H9 (cell line): ENCODE data around the gene PRX. TPM values are rescaled to one million over a fixed set of nuclear protein-coding genes. Genes with fewer than 3 reads are reported as not detected.

Experiments used
- DNase-seq: peaks from one replicate; pipeline ENCODE4 v3.0.0-alpha.2; 2017
- H2AFZ ChIP-seq: one replicate; pipeline ENCODE4 v1.6.1; 2013; ENCODE audit warnings: mild to moderate bottlenecking, low read length, control low read depth, moderate library complexity
- H2AK5ac ChIP-seq: 2 replicates; pipeline ENCODE4 v1.6.1; 2013; ENCODE audit warnings: low read length, control low read depth, mixed read lengths; ENCODE audit not compliant: insufficient read length
- H2BK120ac ChIP-seq: one replicate; pipeline ENCODE4 v1.6.1; 2013; ENCODE audit warnings: low read depth, mild to moderate bottlenecking, low read length, control low read depth, inconsistent platforms; ENCODE audit not compliant: poor library complexity, severe bottlenecking
- H2BK12ac ChIP-seq: 2 replicates; pipeline ENCODE4 v1.6.1; 2013; ENCODE audit warnings: low read length, control low read depth, mixed read lengths, low read depth; ENCODE audit not compliant: insufficient read length
- H2BK15ac ChIP-seq: 2 replicates; pipeline ENCODE4 v1.6.1; 2013; ENCODE audit warnings: low read depth, low read length, control low read depth
- H2BK20ac ChIP-seq: one replicate; pipeline ENCODE4 v1.6.1; 2013; ENCODE audit warnings: low read depth, mild to moderate bottlenecking, low read length, control low read depth, inconsistent platforms; ENCODE audit not compliant: poor library complexity, severe bottlenecking
- H2BK5ac ChIP-seq: 2 replicates; pipeline ENCODE4 v1.6.1; 2013; ENCODE audit warnings: low read length, control low read depth, mixed read lengths; ENCODE audit not compliant: insufficient read length
- H3K14ac ChIP-seq: 2 replicates; pipeline ENCODE4 v1.6.1; 2013; ENCODE audit warnings: low read length, control low read depth; ENCODE audit not compliant: insufficient read depth
- H3K18ac ChIP-seq: 2 replicates; pipeline ENCODE4 v1.6.1; 2013; ENCODE audit warnings: low read depth, mild to moderate bottlenecking, mixed read lengths, low read length, control low read depth; ENCODE audit not compliant: insufficient read length
- H3K23ac ChIP-seq: 2 replicates; pipeline ENCODE4 v1.6.1; 2013; ENCODE audit warnings: low read length, control low read depth, mixed read lengths, low read depth; ENCODE audit not compliant: insufficient read length
- H3K23me2 ChIP-seq: 2 replicates; pipeline ENCODE4 v1.6.1; 2013; ENCODE audit warnings: low read depth, mild to moderate bottlenecking, mixed read lengths, low read length, control low read depth; ENCODE audit not compliant: insufficient read length, poor library complexity, severe bottlenecking
- H3K27ac ChIP-seq: 2 replicates; pipeline ENCODE4 v1.5.1; 2013; ENCODE audit warnings: low read length, control low read depth, mixed read lengths, low read depth; ENCODE audit not compliant: insufficient read length
- H3K27me3 ChIP-seq: 2 replicates; pipeline ENCODE4 v1.6.1; 2013; ENCODE audit warnings: low read length, control low read depth, inconsistent platforms; ENCODE audit not compliant: insufficient read depth
- H3K4ac ChIP-seq: 2 replicates; pipeline ENCODE4 v1.6.1; 2013; ENCODE audit warnings: low read depth, mild to moderate bottlenecking, control low read depth, inconsistent platforms, low read length, moderate library complexity
- H3K4me1 ChIP-seq: 2 replicates; pipeline ENCODE4 v1.6.1; 2013; ENCODE audit warnings: low read length, control low read depth, inconsistent platforms; ENCODE audit not compliant: insufficient read depth
- H3K4me2 ChIP-seq: 2 replicates; pipeline ENCODE4 v1.6.1; 2013; ENCODE audit warnings: low read length, control low read depth, mixed read lengths; ENCODE audit not compliant: insufficient read length, insufficient read depth
- H3K56ac ChIP-seq: 2 replicates; pipeline ENCODE4 v1.6.1; 2013; ENCODE audit warnings: low read depth, mild to moderate bottlenecking, mixed read lengths, low read length, control low read depth; ENCODE audit not compliant: insufficient read length
- H3K79me1 ChIP-seq: 2 replicates; pipeline ENCODE4 v1.6.1; 2013; ENCODE audit warnings: low read depth, mild to moderate bottlenecking, moderate library complexity, low read length, control low read depth, inconsistent platforms; ENCODE audit not compliant: insufficient read depth, poor library complexity, severe bottlenecking
- H3K79me2 ChIP-seq: 2 replicates; pipeline ENCODE4 v1.6.1; 2013; ENCODE audit warnings: low read length, control low read depth, inconsistent platforms; ENCODE audit not compliant: insufficient read depth
- H3K9ac ChIP-seq: 2 replicates; pipeline ENCODE4 v1.6.1; 2013; ENCODE audit warnings: low read length, control low read depth, mixed read lengths; ENCODE audit not compliant: insufficient read length; ENCODE audit errors: extremely low read depth
- H3K9me3 ChIP-seq: one replicate; pipeline ENCODE4 v1.6.1; 2013; ENCODE audit warnings: low read depth, low read length, inconsistent platforms; ENCODE audit not compliant: control insufficient read depth
- H3T11ph ChIP-seq: one replicate; pipeline ENCODE4 v1.6.1; 2013; ENCODE audit warnings: mild to moderate bottlenecking, low read length, control low read depth, inconsistent platforms
- H4K20me1 ChIP-seq: one replicate; pipeline ENCODE4 v1.6.1; 2013; ENCODE audit not compliant: control insufficient read depth, insufficient read length, insufficient read depth
- H4K5ac ChIP-seq: 2 replicates; pipeline ENCODE4 v1.6.1; 2013; ENCODE audit warnings: low read depth, mild to moderate bottlenecking, mixed read lengths, low read length, control low read depth; ENCODE audit not compliant: insufficient read length
- H4K8ac ChIP-seq: replicated peaks from 2 replicates; pipeline ENCODE4 v1.6.1; 2013; ENCODE audit warnings: low read length, control low read depth, mixed read lengths, low read depth; ENCODE audit not compliant: insufficient read length
- H4K91ac ChIP-seq: 2 replicates; pipeline ENCODE4 v1.6.1; 2013; ENCODE audit warnings: low read depth, mild to moderate bottlenecking, moderate library complexity, mixed read lengths, low read length, control low read depth; ENCODE audit not compliant: insufficient read length
- H3K27ac Mint-ChIP-seq, 3 experiments: 2 replicates in 2 of 3; 3 replicates in 1 of 3; pipeline ENCODE4 v1.8.0; 2020 to 2021; ENCODE audit warnings: mixed read lengths in 3 of 3, mild to moderate bottlenecking in 1 of 3, moderate library complexity in 1 of 3
- H3K27me3 Mint-ChIP-seq: 2 replicates; pipeline ENCODE4 v1.8.0; 2021; ENCODE audit warnings: low read depth, mild to moderate bottlenecking, moderate library complexity, mixed read lengths
- H3K36me3 Mint-ChIP-seq, 3 experiments: 2 replicates in 2 of 3; 3 replicates in 1 of 3; pipeline ENCODE4 v1.8.0; 2020 to 2021; ENCODE audit warnings: low read depth in 3 of 3, mixed read lengths in 3 of 3; ENCODE audit not compliant: insufficient read depth in 1 of 3
- H3K4me1 Mint-ChIP-seq, 2 experiments: 2 replicates each; pipeline ENCODE4 v1.8.0; 2020; ENCODE audit warnings: mixed read lengths in 2 of 2
- H3K4me3 Mint-ChIP-seq, 2 experiments: 2 replicates in 1 of 2; 3 replicates in 1 of 2; pipeline ENCODE4 v1.8.0; 2020 to 2021; ENCODE audit warnings: mild to moderate bottlenecking in 2 of 2, mixed read lengths in 2 of 2, moderate library complexity in 1 of 2
- H3K9me3 Mint-ChIP-seq, 2 experiments: 2 replicates in 1 of 2; 3 replicates in 1 of 2; pipeline ENCODE4 v1.8.0; 2020; ENCODE audit warnings: mild to moderate bottlenecking in 2 of 2, mixed read lengths in 2 of 2, moderate library complexity in 1 of 2
- CTCF ChIP-seq: fragments of 200-600 bp; sonication (generic); conservative IDR thresholded peaks from 3 replicates; pipeline ENCODE4 v1.8.0; 2021; ENCODE audit warnings: antibody characterized with exemption, mild to moderate bottlenecking
- WGBS: extraction: QIAGEN DNeasy Blood & Tissue Kit; methylation state at CpG from one replicate; pipeline ENCODE4 v1.1.7; 2013; ENCODE audit warnings: missing lambda C conversion rate, low lambda C conversion rate, mixed read lengths; ENCODE audit not compliant: insufficient read length; ENCODE audit errors: extremely low coverage; 5-methylcytosine and 5-hydroxymethylcytosine counted together
- total RNA-seq: library from RNA; stranded (reverse); gene quantifications from 2 replicates; pipeline ENCODE4 v1.2.1, GENCODE V29; 2021

PRX gene
- total RNA-seq, 1 experiment from 2014 or later: 4.0 TPM

DNA sequence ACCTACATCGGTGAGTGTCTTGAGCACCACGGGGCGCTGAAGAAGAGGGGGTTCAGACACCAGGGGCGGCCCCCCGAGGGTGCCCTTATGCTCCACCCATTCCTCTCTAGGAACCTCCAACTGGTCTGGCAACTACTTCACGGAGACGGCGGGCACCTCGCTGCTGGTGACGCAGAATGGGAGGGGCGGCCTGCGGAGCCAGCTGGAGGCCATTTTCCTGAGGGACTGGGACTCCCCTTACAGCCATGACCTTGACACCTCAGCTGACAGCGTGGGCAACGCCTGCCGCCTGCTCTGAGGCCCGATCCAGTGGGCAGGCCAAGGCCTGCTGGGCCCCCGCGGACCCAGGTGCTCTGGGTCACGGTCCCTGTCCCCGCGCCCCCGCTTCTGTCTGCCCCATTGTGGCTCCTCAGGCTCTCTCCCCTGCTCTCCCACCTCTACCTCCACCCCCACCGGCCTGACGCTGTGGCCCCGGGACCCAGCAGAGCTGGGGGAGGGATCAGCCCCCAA lies 35.2 kb downstream of the PRX start:
- Histone ChIP-seq H3K56ac (no peak overlapping the region), H3K27me3 (no peaks in the 10 kb centered on the region), H2BK15ac (no peak overlapping the region), H3T11ph (no peak overlapping the region), H3K23ac (no peak overlapping the region), H2BK12ac (no peak overlapping the region), H3K4me1 (no peaks in the 10 kb centered on the region), H4K8ac (no peak overlapping the region), H3K23me2 (no peaks in the 10 kb centered on the region), H3K9ac (no peak overlapping the region), H3K4ac (no peak overlapping the region), H2AFZ (no peak overlapping the region), H4K20me1 (peaks cover 2% of the 10 kb centered on the region), H4K91ac (no peak overlapping the region), H3K9me3 (no peaks in the 10 kb centered on the region), H2BK120ac (no peak overlapping the region), H3K79me2 (no peaks in the 10 kb centered on the region), H3K14ac (no peak overlapping the region; the same call in 1 of the 2 replicates), H2BK20ac (no peak overlapping the region), H3K79me1 (no peaks in the 10 kb centered on the region), H2AK5ac (no peak overlapping the region), H3K27ac (no peak overlapping the region), H3K4me2 (no peak overlapping the region), H2BK5ac (no peak overlapping the region), H3K18ac (no peak overlapping the region), H4K5ac (no peak overlapping the region)
- no CpG with 5 or more reads among the region's 25 CpGs for WGBS
- Mint-ChIP-seq H3K27ac (peak overlapping the region in 2 of 3 experiments; percentile 10 to 71; a peak in 1 of 7 replicates), H3K27me3 (no peaks in the 10 kb centered on the region), H3K4me1 (peaks cover 0 to 2% of the 10 kb centered on the region in 2 experiments; a peak in 1 of 4 replicates), H3K36me3 (peaks cover 8 to 40% (median 29%) of the 10 kb centered on the region in 3 experiments; a peak in 6 of 7 replicates), H3K9me3 (no peaks in the 10 kb centered on the region), H3K4me3 (no peak overlapping the region)
- no peak for DNase-seq
- TF ChIP-seq CTCF: no peak
